DND-41 (cell line): ENCODE measurements around the gene LPAR1.

Source experiments
- CTCF ChIP-seq: IDR thresholded peaks from 2 replicates; pipeline ENCODE4 v1.5.1; 2012; ENCODE audit warnings: borderline replicate concordance, low read length, moderate library complexity, mild to moderate bottlenecking; ENCODE audit not compliant: poor library complexity, severe bottlenecking; ENCODE audit errors: extremely low read depth
- EZH2 ChIP-seq: IDR thresholded peaks from 3 replicates; pipeline ENCODE4 v1.6.1; 2012; ENCODE audit warnings: borderline replicate concordance, low read depth, mild to moderate bottlenecking, moderate library complexity, low read length, inconsistent platforms; ENCODE audit not compliant: severe bottlenecking

- no peak for TF ChIP-seq CTCF
- no peak for TF ChIP-seq EZH2
Measured at GRCh38 chr9:110872920-110873319, 165.3 kb downstream of the LPAR1 start.
